GM12875 (cell line): ENCODE data around the gene GUCA1A.
"Not testable (repeated sequence)": the region's sequence is repeated elsewhere in the genome, so short reads cannot be mapped to it uniquely, and the experiment has no call there.

Source experiments
- H3K4me3 ChIP-seq: one replicate; pipeline ENCODE4 v1.5.1; 2011; ENCODE audit warnings: low read depth, low read length, control low read depth
- TF ChIP-seq, protein P1 (sequence below): IDR thresholded peaks from 2 replicates; pipeline ENCODE4 v1.5.1; 2011; ENCODE audit warnings: low read depth, mild to moderate bottlenecking, control low read depth, inconsistent platforms, low read length, moderate library complexity, borderline replicate concordance; ENCODE audit not compliant: insufficient read depth

GUCA1A gene

DNA sequence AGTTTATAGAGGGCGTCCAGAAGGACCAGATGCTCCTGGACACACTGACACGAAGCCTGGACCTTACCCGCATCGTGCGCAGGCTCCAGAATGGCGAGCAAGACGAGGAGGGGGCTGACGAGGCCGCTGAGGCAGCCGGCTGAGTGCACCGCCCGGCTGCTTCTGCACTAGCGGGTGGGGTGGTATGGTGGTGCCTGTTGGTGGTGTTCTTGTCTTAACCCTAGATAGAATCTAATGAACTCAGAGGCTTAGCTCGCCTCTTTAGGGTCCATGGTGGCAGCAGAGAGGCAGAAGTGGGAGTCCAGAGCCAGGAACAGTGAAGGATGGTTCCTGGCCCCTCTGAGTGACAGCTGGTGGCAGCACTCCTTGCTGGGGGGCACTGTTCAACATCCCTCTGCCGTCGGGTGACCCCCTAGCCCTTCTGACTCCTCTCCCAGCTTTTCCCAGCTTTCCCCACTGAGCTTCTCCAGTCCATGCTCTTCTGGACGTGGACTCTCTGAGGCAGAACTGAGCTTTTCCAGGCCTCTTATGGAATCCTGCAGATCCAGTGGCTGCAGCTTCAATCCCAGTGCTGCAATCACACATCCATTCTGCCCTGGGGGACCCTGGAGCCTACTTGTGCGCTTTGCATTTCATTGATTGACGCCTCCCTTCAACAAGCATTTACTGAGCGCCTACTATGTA, 6.2 kb downstream of the GUCA1A start:
- TF ChIP-seq, protein P1, sequence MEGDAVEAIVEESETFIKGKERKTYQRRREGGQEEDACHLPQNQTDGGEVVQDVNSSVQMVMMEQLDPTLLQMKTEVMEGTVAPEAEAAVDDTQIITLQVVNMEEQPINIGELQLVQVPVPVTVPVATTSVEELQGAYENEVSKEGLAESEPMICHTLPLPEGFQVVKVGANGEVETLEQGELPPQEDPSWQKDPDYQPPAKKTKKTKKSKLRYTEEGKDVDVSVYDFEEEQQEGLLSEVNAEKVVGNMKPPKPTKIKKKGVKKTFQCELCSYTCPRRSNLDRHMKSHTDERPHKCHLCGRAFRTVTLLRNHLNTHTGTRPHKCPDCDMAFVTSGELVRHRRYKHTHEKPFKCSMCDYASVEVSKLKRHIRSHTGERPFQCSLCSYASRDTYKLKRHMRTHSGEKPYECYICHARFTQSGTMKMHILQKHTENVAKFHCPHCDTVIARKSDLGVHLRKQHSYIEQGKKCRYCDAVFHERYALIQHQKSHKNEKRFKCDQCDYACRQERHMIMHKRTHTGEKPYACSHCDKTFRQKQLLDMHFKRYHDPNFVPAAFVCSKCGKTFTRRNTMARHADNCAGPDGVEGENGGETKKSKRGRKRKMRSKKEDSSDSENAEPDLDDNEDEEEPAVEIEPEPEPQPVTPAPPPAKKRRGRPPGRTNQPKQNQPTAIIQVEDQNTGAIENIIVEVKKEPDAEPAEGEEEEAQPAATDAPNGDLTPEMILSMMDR, result no peak
- no peak overlapping the region for H3K4me3 ChIP-seq

DNA sequence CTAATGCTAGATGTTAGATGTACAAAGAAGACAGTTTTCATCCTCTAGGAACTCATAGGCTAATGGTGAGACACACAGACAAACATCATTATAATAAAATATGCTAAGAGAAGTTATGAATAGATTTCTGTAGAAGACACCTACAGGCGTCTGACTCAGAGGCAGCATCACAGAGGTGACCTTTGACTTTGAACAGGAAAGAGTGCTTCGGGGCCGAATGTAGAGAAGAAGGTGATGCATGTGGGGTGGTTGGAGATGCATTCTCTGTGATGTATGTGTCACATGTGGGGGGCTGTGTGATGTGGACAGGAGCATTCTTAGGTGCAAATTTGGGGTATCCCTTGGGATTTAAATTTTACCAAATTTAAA, 6.8 kb downstream of the GUCA1A start:
- TF ChIP-seq, protein P1, result no peak

DNA sequence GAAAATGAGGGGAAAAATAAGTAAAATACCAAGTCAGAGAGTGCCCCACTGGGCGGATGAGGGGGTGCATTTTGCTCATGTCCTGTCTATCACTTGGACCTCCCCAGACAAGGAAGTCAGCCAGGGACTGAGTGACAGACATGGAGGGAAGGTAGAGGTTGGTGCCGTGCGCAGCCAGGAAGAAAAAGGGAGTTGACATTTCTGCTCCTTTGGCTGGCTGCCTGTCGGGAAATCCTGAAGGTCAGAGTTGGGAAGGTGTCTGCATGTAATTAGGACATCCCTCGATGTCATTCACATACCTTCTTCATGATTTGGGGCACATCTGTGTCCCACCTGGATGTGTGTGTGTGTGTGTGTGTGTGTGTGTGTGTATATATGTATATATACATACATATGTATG, 8.9 kb downstream of the GUCA1A start:
- no peak overlapping the region for H3K4me3 ChIP-seq
- TF ChIP-seq, protein P1, result no peak

More for the DNA sequence above, 6.8 kb downstream of the GUCA1A start:
- H3K4me3 ChIP-seq, result no peak overlapping the region

DNA sequence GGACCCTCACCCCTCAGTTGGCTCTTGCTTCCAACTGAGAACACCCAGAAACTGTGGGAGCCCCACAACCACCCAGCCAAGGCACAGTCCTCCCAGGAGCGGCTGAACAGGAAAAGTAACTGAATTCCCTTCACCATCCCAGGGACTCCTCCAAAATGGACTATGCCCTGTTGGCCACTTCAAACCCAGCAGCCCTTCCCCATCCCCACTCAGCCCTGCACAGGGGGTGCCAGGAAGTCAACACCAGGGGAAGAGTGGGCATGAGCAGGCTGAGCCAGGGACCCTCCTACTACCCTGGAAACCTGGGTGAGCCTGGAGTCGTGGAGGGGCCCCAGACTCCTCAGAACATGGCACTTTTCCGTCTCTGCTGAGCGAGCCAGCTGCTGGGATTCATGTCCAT, 11.3 kb downstream of the GUCA1A start:
- TF ChIP-seq, protein P1, result no peak
- H3K4me3 ChIP-seq, result no peak overlapping the region

DNA sequence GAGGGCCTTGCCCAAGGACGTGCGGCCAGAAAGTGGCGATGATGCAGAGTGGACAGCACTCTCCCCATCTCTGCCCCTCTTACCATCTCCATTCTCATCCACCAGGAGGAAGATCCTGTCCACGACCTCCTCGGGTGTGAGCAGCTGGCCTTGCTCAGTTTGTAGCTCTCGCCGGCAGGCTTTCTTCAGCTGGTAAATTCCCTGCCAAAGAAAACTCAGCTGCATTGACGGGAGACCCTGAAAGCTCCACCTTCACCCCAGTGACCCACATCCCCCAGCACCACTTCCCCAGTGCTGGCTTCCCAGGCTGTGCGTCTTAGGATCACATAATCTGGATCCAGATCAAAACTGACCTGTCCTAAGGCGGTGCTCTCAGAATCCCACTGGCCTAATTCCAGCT, 12.4 kb downstream of the GUCA1A start:
- TF ChIP-seq, protein P1, result no peak
- H3K4me3 ChIP-seq, result no peak overlapping the region

DNA sequence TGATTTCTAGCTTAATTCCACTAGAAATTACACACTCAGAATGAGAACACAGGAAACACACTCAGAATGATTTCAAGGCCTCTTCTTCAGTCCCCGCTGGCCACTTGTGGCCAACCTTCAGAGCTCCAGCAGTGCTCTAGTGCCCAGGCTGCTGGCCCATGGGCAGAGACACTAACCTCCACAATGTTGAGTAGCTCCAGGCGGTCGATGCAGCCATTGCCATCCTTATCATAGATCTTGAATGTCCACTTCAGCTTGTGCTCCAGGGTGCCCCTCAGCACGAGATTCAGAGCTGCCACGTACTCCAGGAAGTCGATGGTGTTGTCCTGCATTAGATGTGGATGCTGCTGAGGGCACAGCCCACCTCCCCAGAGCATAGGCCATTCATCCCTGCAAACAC, 15.2 kb downstream of the GUCA1A start:
- TF ChIP-seq, protein P1, result no peak

DNA sequence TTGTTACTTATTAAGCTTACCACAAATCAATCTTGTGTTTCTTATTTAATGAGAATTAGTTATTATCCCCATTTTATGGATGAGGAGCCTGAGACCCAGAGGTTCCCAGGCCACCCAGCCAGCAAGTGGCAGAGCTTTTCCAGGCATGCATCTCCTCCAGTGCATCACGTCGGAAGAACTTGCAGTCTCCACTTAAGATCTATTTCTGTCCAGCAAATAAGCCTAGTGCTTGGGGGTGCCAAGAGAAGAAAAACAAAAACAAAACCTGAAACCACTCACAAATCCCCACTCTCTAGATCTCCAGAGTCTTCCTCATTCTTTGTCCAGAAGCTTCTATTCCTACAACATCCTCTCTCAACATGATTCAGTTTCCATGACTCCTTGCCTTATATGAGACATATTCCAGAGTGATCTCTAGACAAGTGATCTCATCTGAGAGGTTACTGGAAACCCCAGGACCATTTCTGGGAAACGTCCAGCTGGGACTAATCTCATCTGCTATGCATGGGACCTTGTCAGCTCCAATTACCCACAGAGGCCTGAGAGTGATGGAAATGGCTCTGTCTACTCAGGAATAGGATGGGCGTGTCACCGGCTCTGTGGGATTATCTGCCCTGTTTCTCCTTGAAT, 17.5 kb downstream of the GUCA1A start:
- TF ChIP-seq, protein P1, result no peak
- H3K4me3 ChIP-seq, result no peak overlapping the region

More for the DNA sequence above, 15.2 kb downstream of the GUCA1A start:
- H3K4me3 ChIP-seq, result no peak overlapping the region

DNA sequence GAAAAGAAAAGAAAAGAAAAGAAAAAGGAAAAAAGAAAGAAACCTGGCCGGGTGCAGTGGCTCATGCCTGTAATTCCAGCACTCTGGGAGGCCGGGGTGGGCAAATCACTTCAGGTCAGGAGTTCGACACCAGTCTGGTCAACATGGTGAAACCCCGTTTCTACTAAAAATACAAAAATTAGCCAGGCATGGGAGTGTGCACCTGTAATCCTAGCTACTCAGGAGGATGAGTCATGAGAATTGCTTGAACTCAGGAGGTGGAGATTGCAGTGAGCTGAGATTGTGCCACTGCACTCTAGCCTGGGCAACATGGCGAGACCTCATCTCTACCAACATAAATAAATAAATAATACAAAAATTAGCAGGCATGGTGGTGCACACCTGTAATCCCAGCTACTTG, 19.2 kb downstream of the GUCA1A start:
- H3K4me3 ChIP-seq, result not testable (repeated sequence)
